GM12892 (cell line): Measurements from ENCODE around the gene ASAP3.

Experiments
- POLR2A ChIP-seq: IDR thresholded peaks from 2 replicates; pipeline ENCODE4 v1.6.1; 2011; ENCODE audit warnings: low read depth, low read length, control low read depth
- POLR2AphosphoS5 ChIP-seq: IDR thresholded peaks from 2 replicates; pipeline ENCODE4 v1.6.1; 2011; ENCODE audit warnings: low read depth, low read length, control low read depth
- TAF1 ChIP-seq: IDR thresholded peaks from 2 replicates; pipeline ENCODE4 v1.6.1; 2011; ENCODE audit warnings: low read depth, mild to moderate bottlenecking, control low read depth, low read length, borderline replicate concordance

DNA sequence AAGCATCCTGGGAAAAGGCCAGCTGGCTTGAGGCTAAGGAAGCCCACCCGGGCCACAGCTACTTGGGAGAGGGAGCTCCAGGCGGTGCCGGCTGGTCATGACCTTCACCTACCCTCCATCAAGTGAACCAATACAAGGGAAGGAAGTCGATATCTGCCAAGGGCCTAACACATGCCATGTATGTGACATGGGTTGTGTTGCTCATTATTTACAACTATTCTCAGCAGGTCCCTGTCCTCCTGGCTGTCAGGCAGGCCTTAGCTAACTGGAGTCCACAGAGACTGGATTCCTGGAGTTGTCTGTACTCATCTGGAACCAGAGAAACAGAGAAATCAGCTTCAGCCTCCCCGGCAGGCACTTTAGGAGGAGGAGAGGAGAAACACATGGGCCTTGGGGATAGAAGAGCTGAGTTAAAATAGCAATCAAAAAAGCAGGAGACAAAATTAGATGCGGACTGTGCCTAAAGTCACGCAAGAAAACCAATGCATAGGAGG is 75.1 kb downstream of the ASAP3 start:
- no peak for TF ChIP-seq POLR2AphosphoS5
- no peak for TF ChIP-seq TAF1
- TF ChIP-seq POLR2A, result no peak
